Astrocyte (in vitro differentiated cells and primary cell): Measurements from ENCODE around the gene MSX1. TPM values are rescaled to one million over a fixed set of nuclear protein-coding genes. Genes with fewer than 3 reads are reported as not detected.

Source experiments
- DNase-seq: peaks from one replicate; pipeline ENCODE4 v3.0.0-alpha.2; 2010; ENCODE audit warnings: low read depth
- FAIRE-seq: peaks from 2 replicates; lab custom pipeline; 2011; peaks lifted over from hg19 to GRCh38; lab: Jason Lieb, UNC
- H2AFZ ChIP-seq: 2 replicates; pipeline ENCODE4 v1.6.0; 2012; ENCODE audit warnings: low read depth, low read length, inconsistent platforms
- H3K27ac ChIP-seq: 2 replicates; pipeline ENCODE4 v1.5.1; 2011; ENCODE audit warnings: low read depth, low read length, inconsistent platforms
- H3K27me3 ChIP-seq: 2 replicates; pipeline ENCODE4 v1.6.0; 2011; ENCODE audit warnings: low read length, inconsistent platforms; ENCODE audit not compliant: insufficient read depth
- H3K36me3 ChIP-seq: 2 replicates; pipeline ENCODE4 v1.5.1; 2011; ENCODE audit warnings: low read length, inconsistent platforms; ENCODE audit not compliant: insufficient read depth
- H3K4me1 ChIP-seq: 2 replicates; pipeline ENCODE4 v1.5.1; 2011; ENCODE audit warnings: low read length, inconsistent platforms; ENCODE audit not compliant: insufficient read depth
- H3K4me2 ChIP-seq: 2 replicates; pipeline ENCODE4 v1.6.0; 2012; ENCODE audit warnings: low read length, inconsistent platforms
- H3K4me3 ChIP-seq: 2 replicates; pipeline ENCODE4 v1.5.1; 2011; ENCODE audit warnings: low read depth, mild to moderate bottlenecking, low read length, inconsistent platforms; ENCODE audit not compliant: insufficient read depth
- H3K79me2 ChIP-seq: 2 replicates; pipeline ENCODE4 v1.6.0; 2012; ENCODE audit warnings: mild to moderate bottlenecking, low read length, inconsistent platforms; ENCODE audit not compliant: insufficient read depth
- H3K9ac ChIP-seq: 2 replicates; pipeline ENCODE4 v1.6.0; 2012; ENCODE audit warnings: mild to moderate bottlenecking, low read length, inconsistent platforms
- H3K9me3 ChIP-seq: 2 replicates; pipeline ENCODE4 v1.5.1; 2012; ENCODE audit warnings: low read depth, mild to moderate bottlenecking, low read length, inconsistent platforms; ENCODE audit not compliant: insufficient read depth
- H4K20me1 ChIP-seq: 2 replicates; pipeline ENCODE4 v1.6.0; 2012; ENCODE audit warnings: low read length, inconsistent platforms; ENCODE audit not compliant: insufficient read depth
- H3K27ac Mint-ChIP-seq: one replicate; pipeline ENCODE4 v1.8.0; 2021; ENCODE audit warnings: mild to moderate bottlenecking, mixed read lengths; ENCODE audit not compliant: unreplicated experiment
- H3K27me3 Mint-ChIP-seq: one replicate; pipeline ENCODE4 v1.8.0; 2021; ENCODE audit warnings: low read depth, mixed read lengths; ENCODE audit not compliant: unreplicated experiment
- H3K36me3 Mint-ChIP-seq: one replicate; pipeline ENCODE4 v1.8.0; 2021; ENCODE audit warnings: low read depth, mixed read lengths; ENCODE audit not compliant: unreplicated experiment
- H3K4me1 Mint-ChIP-seq: one replicate; pipeline ENCODE4 v1.8.0; 2021; ENCODE audit warnings: low read depth, mixed read lengths; ENCODE audit not compliant: unreplicated experiment
- H3K4me3 Mint-ChIP-seq: one replicate; pipeline ENCODE4 v1.8.0; 2021; ENCODE audit warnings: mild to moderate bottlenecking, moderate library complexity, mixed read lengths; ENCODE audit not compliant: unreplicated experiment
- H3K9me3 Mint-ChIP-seq: one replicate; pipeline ENCODE4 v1.8.0; 2021; ENCODE audit warnings: mild to moderate bottlenecking, mixed read lengths; ENCODE audit not compliant: unreplicated experiment
- CTCF ChIP-seq: IDR thresholded peaks from 2 replicates; pipeline ENCODE4 v1.5.1; 2011; ENCODE audit warnings: low read depth, mild to moderate bottlenecking, inconsistent platforms, low read length, moderate library complexity; ENCODE audit not compliant: insufficient read depth
- EZH2 ChIP-seq: IDR thresholded peaks from 2 replicates; pipeline ENCODE4 v1.6.1; 2012; ENCODE audit warnings: mild to moderate bottlenecking, low read length, inconsistent platforms; ENCODE audit not compliant: insufficient read depth
- total RNA-seq: library from RNA; stranded (reverse); gene quantifications from 2 replicates; pipeline ENCODE4 v1.2.1, GENCODE V29; 2021

Gene MSX1
- total RNA-seq, 1 donor from 2014 or later, result 0.91 TPM

GRCh38 chr4:4856071-4857000, 3.1 kb upstream of the MSX1 start:
- DNase-seq (no peak), FAIRE-seq (no peak)
- Histone ChIP-seq H2AFZ (peak overlapping the region; percentile 77), H3K27me3 (peaks cover 49% of the 10 kb centered on the region), H4K20me1 (peaks cover 10% of the 10 kb centered on the region), H3K4me2 (peak overlapping the region; percentile 85), H3K9ac (peak overlapping the region; percentile 57), H3K4me1 (peaks cover 26% of the 10 kb centered on the region), H3K4me3 (peak overlapping the region; percentile 33), H3K9me3 (peaks cover 3% of the 10 kb centered on the region), H3K27ac (no peak overlapping the region), H3K36me3 (no peaks in the 10 kb centered on the region), H3K79me2 (peaks cover 5% of the 10 kb centered on the region)
- H3K9me3 Mint-ChIP-seq, result peaks cover 20% of the 10 kb centered on the region
- no peaks in the 10 kb centered on the region for H3K36me3 Mint-ChIP-seq
- H3K27ac Mint-ChIP-seq, result peak overlapping the region; percentile 62
- H3K4me1 Mint-ChIP-seq, result peaks cover 6% of the 10 kb centered on the region
- TF ChIP-seq EZH2, result peak; percentile 59
- TF ChIP-seq CTCF, result no peak
- peaks cover 68% of the 10 kb centered on the region for H3K27me3 Mint-ChIP-seq
- peak overlapping the region; percentile 1 for H3K4me3 Mint-ChIP-seq

- Mint-ChIP-seq H3K36me3 (no peaks in the 10 kb centered on the region), H3K27ac (peak overlapping the region; percentile 75), H3K4me1 (peaks cover 6% of the 10 kb centered on the region), H3K9me3 (peaks cover 20% of the 10 kb centered on the region), H3K27me3 (peaks cover 71% of the 10 kb centered on the region), H3K4me3 (no peak overlapping the region)
- Histone ChIP-seq H3K4me2 (peak overlapping the region; percentile 85), H3K9me3 (peaks cover 3% of the 10 kb centered on the region), H3K27me3 (peaks cover 55% of the 10 kb centered on the region), H3K27ac (no peak overlapping the region), H2AFZ (no peak overlapping the region), H3K4me3 (no peak overlapping the region), H3K4me1 (peaks cover 29% of the 10 kb centered on the region), H3K9ac (no peak overlapping the region), H3K36me3 (no peaks in the 10 kb centered on the region), H4K20me1 (peaks cover 18% of the 10 kb centered on the region), H3K79me2 (peaks cover 5% of the 10 kb centered on the region)
- no peak for DNase-seq
- FAIRE-seq, result no peak
- no peak for TF ChIP-seq EZH2
- TF ChIP-seq CTCF, result no peak
These were observed 2.3 kb upstream of the MSX1 start for GRCh38 chr4:4857001-4857808.
